H1 (cell line): ENCODE results near the gene DNMT1.

ENCODE experiments used
- CTCF ChIP-seq, 3 experiments: IDR thresholded peaks; 1 replicate in 2 of 3; 2 replicates in 1 of 3; pipeline versions ENCODE4 v1.5.1 to v1.6.1; 2011; ENCODE audit warnings: low read length in 3 of 3, mild to moderate bottlenecking in 3 of 3, inconsistent platforms in 2 of 3, low read depth in 1 of 3, moderate library complexity in 1 of 3; ENCODE audit not compliant: insufficient read depth in 1 of 3; ENCODE audit errors: control extremely low read depth in 1 of 3
- EZH2 ChIP-seq: fragments of 200-600 bp; sonication (generic); IDR thresholded peaks from 2 replicates; pipeline ENCODE4 v1.7.1; 2012; ENCODE audit warnings: low read depth, mild to moderate bottlenecking, moderate library complexity, low read length, inconsistent platforms; ENCODE audit not compliant: severe bottlenecking
- HDAC6 ChIP-seq: IDR thresholded peaks from one replicate; pipeline ENCODE4 v1.7.1; 2012; ENCODE audit warnings: low read depth, mild to moderate bottlenecking, inconsistent platforms, low read length, moderate library complexity
- JUND ChIP-seq: IDR thresholded peaks from 2 replicates; pipeline ENCODE4 v1.6.1; 2011; ENCODE audit warnings: mild to moderate bottlenecking, improper control_type of control experiment, low read length
- POLR2AphosphoS5 ChIP-seq: IDR thresholded peaks from 2 replicates; pipeline ENCODE4 v1.6.1; 2011; ENCODE audit warnings: low read depth, low read length
- RFX5 ChIP-seq: IDR thresholded peaks from 2 replicates; pipeline ENCODE4 v1.6.1; 2011; ENCODE audit warnings: low read depth, low read length, improper control_type of control experiment, borderline replicate concordance

DNA sequence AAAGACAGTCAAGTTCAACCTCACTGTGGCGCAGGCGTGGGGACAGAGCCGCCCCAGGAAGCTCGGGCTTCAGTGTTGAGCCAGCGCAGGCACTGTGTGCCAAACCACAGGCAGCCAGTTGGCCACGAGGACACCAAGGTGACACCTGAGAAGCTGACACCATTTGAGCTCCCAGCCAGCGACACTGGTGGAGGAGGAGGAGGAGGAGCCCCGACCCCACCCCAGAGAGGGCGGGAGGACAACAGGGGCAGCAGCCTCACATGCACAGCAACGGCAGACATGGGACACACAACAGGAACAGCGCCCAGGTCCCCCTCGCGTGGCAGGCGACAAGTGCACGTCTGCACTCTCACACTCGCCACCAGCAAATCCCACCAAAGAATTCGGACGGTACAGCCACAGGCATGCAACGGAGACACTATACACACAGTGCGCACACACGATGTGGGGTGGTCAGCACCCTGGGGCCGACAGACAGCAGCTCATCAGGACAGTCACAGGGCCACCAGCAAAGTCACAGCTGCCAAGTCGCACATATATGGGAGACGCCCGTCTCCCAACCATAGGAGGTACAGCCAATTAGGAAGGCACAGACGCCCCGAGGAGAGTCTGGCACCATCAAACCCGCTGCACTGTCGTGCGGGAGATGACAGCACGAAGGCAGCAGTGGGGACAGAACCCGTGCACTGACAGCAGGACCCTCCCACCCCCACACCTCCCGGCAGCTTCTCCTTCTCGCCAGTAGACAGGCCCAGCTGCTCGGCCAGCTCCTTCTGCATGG, 78.5 kb downstream of the DNMT1 start:
- TF ChIP-seq JUND (no peak), CTCF (IDR thresholded peaks at IDR 0.05; ENCODE audit: control extremely low read depth in 1 of 3, insufficient read depth in 1 of 3, low read depth in 1 of 3, low read length in 3 of 3) (no peak), EZH2 (no peak), RFX5 (no peak), HDAC6 (no peak), POLR2AphosphoS5 (peak; percentile 72; the same call in 1 of the 2 replicates)
